LNCAP (cell line): ENCODE results near the gene CAMTA1.

Experiments used
- CTCF ChIP-seq: fragments of 450-650 bp; IDR thresholded peaks from 2 replicates; pipeline ENCODE4 v1.5.1; 2017; ENCODE audit warnings: mild to moderate bottlenecking

The CAMTA1 gene

DNA sequence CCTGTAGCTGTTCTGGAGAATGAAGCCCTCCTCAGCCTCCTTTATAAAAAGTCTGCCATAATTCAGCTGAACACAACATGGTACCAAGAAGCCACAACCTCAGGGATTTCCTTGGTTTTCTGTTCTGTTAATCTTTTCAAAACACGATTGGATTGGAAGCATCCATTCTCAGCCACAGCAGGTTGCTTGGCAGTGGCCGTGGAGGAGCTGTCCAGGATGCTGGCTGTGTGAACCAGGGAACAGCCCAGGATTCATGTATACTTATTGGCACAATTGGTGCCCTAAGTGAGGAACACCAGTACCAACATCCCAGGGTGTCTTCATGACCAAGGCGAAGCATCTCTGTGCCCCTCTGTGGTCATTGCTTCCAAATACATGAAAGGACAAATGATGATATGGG, 393.5 kb downstream of the CAMTA1 start:
- no peak for TF ChIP-seq CTCF

DNA sequence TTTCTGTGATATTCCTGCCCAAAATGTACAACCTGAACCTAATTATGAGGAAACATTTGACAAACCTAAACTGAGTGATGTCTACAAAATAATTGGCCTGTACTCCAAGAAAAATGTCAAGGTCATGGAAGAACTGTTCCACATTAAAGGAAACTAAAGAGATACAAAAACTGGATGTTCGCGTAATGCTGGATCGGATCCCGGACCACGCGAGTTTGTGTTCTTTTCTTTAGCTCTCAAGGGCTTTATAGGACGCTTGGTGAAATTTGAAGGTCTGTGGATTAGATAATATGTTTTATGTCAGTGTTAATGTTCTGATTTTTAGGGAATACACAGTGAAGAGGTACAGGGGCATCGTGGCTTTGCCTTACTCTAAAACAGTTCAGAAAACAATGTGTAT, 400.5 kb downstream of the CAMTA1 start:
- no peak for TF ChIP-seq CTCF

DNA sequence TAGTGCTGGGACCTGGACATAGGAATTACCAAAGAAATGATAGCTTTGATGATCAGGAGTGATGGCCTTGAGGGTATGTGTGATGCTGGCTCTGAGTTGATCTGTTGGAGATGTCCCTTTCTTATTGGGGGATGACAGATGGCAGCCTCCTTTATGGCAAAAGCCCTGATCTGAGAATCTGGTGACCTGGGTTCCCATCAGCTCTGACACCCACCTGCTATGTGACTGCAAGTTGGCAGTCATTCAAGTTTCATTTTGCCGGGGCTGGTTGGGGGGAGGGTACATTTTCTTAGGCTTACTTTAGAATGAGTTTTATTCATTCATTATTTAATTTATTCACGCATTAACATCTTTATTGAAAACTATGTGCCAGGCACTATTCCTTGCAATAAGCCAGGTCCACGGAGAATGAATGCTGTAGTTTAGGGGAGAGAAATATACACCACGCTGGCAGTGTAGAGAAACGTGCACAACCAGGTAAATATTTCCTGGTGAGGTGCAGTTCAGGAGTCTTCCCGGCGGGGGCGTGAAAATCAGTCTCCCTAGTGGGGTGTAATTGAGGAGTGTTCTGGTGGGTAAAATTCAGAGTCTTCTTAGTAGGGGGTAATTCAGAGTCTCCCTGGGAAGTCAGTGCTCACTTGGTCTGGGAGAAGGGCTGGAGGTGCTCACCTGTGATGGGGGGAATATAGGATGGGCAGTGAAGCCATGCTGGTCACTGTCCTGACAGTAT, 401.3 kb downstream of the CAMTA1 start:
- TF ChIP-seq CTCF = peak; percentile 23; the same call in 1 of the 2 replicates

- no peak for TF ChIP-seq CTCF
Observed at GRCh38 chr1:7187112-7187493, 401.8 kb downstream of the CAMTA1 start.

- no peak for TF ChIP-seq CTCF
Observed at GRCh38 chr1:7190261-7190660, 405.0 kb downstream of the CAMTA1 start.

GRCh38 chr1:7192453-7192852, 407.2 kb downstream of the CAMTA1 start:
- no peak for TF ChIP-seq CTCF

GRCh38 chr1:7196036-7196911, 411.0 kb downstream of the CAMTA1 start:
- no peak for TF ChIP-seq CTCF
